Loucy (cell line): ENCODE measurements around the gene TENM4.

Experiments
- H2AFZ ChIP-seq: fragments of 200-600 bp; sonication (generic); 2 replicates; pipeline ENCODE4 v1.6.0; 2016; ENCODE audit warnings: antibody characterized with exemption, mild to moderate bottlenecking, low read length, moderate library complexity
- H3F3A ChIP-seq: fragments of 200-600 bp; 2 replicates; pipeline ENCODE4 v1.6.0; 2016; ENCODE audit warnings: antibody characterized with exemption, low read depth, mild to moderate bottlenecking
- H3K27me3 ChIP-seq: fragments of 200-600 bp; sonication (generic); 2 replicates; pipeline ENCODE4 v1.6.1; 2014; ENCODE audit warnings: low read length, mild to moderate bottlenecking; ENCODE audit not compliant: insufficient read depth, poor library complexity, severe bottlenecking
- H3K36me3 ChIP-seq: fragments of 200-600 bp; sonication (generic); 2 replicates; pipeline ENCODE4 v1.6.1; 2016; ENCODE audit warnings: low read length; ENCODE audit not compliant: insufficient read depth
- H3K4me1 ChIP-seq: fragments of 200-600 bp; sonication (generic); 2 replicates; pipeline ENCODE4 v1.5.1; 2014; ENCODE audit warnings: low read length, mild to moderate bottlenecking; ENCODE audit not compliant: insufficient read depth, poor library complexity, severe bottlenecking
- H3K4me2 ChIP-seq: fragments of 200-600 bp; sonication (generic); 2 replicates; pipeline ENCODE4 v1.6.0; 2014; ENCODE audit warnings: antibody characterized with exemption, low read length, low read depth, mild to moderate bottlenecking; ENCODE audit not compliant: poor library complexity, severe bottlenecking
- H3K4me3 ChIP-seq: fragments of 200-600 bp; sonication (generic); 2 replicates; pipeline ENCODE4 v1.5.1; 2014; ENCODE audit warnings: low read length, mild to moderate bottlenecking, mixed read lengths; ENCODE audit not compliant: poor library complexity, severe bottlenecking
- H3K79me2 ChIP-seq: fragments of 200-600 bp; sonication (generic); 2 replicates; pipeline ENCODE4 v1.6.1; 2014; ENCODE audit warnings: low read length; ENCODE audit not compliant: insufficient read depth
- H3K9ac ChIP-seq: fragments of 200-600 bp; sonication (generic); 2 replicates; pipeline ENCODE4 v1.6.0; 2014; ENCODE audit warnings: mild to moderate bottlenecking, low read depth, low read length, moderate library complexity; ENCODE audit not compliant: poor library complexity, severe bottlenecking
- H3K9me2 ChIP-seq: fragments of 200-600 bp; sonication (generic); replicated peaks from 2 replicates; pipeline ENCODE4 v1.6.1; 2016; ENCODE audit warnings: low read depth, low read length, mixed read lengths
- H3K9me3 ChIP-seq: fragments of 200-600 bp; sonication (generic); 2 replicates; pipeline ENCODE4 v1.6.1; 2014; ENCODE audit warnings: mild to moderate bottlenecking, antibody characterized with exemption, low read length, low read depth; ENCODE audit not compliant: insufficient read depth
- H4K20me1 ChIP-seq: fragments of 200-600 bp; sonication (generic); 2 replicates; pipeline ENCODE4 v1.6.0; 2014; ENCODE audit warnings: antibody characterized with exemption, low read length, mild to moderate bottlenecking; ENCODE audit not compliant: insufficient read depth, poor library complexity, severe bottlenecking
- CTCF ChIP-seq: fragments of 200-600 bp; sonication (generic); conservative IDR thresholded peaks from 2 replicates; pipeline ENCODE4 v1.5.1; 2014; ENCODE audit warnings: mild to moderate bottlenecking, antibody characterized with exemption, low read length
- EZH2phosphoT487 ChIP-seq: fragments of 200-600 bp; IDR thresholded peaks from 2 replicates; pipeline ENCODE4 v1.6.1; 2018; ENCODE audit warnings: antibody characterized with exemption, mild to moderate bottlenecking, moderate library complexity, borderline replicate concordance

Gene TENM4

DNA sequence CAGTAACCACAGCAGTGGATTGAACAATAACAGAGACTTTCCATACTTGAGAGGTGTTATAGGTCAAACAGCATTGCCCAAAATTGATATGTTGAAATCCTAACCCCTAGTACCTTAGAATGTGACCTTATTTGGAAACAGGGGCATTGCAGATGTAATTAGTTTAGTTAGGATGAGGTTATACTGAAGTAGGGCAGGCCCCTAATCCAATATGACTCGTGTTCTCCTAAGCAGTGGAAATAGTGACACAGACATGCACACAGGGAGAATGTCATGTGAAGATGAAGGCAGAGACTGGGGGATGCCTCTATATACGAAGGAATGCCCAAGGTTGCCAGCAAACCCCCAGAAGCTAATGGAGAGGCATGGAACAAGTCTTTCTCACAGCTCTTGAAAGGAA, 270.5 kb downstream of the TENM4 start:
- H3K4me2 ChIP-seq = no peak overlapping the region
- H3K4me1 ChIP-seq = no peaks in the 10 kb centered on the region
- H2AFZ ChIP-seq = no peak overlapping the region
- H3F3A ChIP-seq = no peaks in the 10 kb centered on the region
- no peaks in the 10 kb centered on the region for H3K9me3 ChIP-seq
- no peak for TF ChIP-seq CTCF
- no peak for TF ChIP-seq EZH2phosphoT487
- H3K79me2 ChIP-seq = no peaks in the 10 kb centered on the region
- H3K9me2 ChIP-seq = no peaks in the 10 kb centered on the region
- no peaks in the 10 kb centered on the region for H3K36me3 ChIP-seq
- H3K4me3 ChIP-seq = no peak overlapping the region
- no peaks in the 10 kb centered on the region for H4K20me1 ChIP-seq
- H3K9ac ChIP-seq = no peak overlapping the region
- H3K27me3 ChIP-seq = no peaks in the 10 kb centered on the region

DNA sequence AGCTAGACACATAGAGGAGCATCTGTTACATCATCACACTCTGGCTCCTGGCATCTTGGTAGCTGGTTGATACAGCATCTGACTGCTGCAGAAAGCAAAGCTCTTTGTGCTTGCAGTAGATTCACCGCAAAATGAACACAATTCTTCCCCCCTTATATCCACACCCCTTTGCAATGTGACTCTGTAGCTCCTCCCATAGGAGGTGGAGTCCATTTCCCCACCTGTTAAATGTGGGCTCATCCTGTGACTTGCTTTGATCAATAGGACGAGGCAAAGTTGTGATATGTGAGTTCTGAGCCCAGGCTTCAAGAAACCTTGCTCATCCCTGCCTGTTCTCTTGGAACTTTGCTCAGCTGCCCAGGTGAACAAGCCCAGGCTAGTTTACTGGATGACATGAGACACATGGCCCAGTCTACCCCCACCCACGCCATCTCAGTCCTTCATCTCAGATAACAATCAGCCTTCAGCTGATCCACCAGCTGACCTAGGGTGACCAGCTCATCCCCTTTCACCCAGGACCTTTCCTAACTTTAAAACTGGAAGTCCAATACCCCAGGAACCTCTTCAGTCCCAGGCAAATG, 272.2 kb downstream of the TENM4 start:
- no peaks in the 10 kb centered on the region for H3K9me3 ChIP-seq
- H3K9me2 ChIP-seq = no peaks in the 10 kb centered on the region
- no peak overlapping the region for H3K4me3 ChIP-seq
- no peaks in the 10 kb centered on the region for H3K27me3 ChIP-seq
- no peak overlapping the region for H3K4me2 ChIP-seq
- H3K36me3 ChIP-seq = no peaks in the 10 kb centered on the region
- H2AFZ ChIP-seq = no peak overlapping the region
- H4K20me1 ChIP-seq = no peaks in the 10 kb centered on the region
- no peak overlapping the region for H3K9ac ChIP-seq
- H3K4me1 ChIP-seq = no peaks in the 10 kb centered on the region
- no peaks in the 10 kb centered on the region for H3K79me2 ChIP-seq
- TF ChIP-seq CTCF = no peak
- no peak for TF ChIP-seq EZH2phosphoT487
- H3F3A ChIP-seq = no peaks in the 10 kb centered on the region

DNA sequence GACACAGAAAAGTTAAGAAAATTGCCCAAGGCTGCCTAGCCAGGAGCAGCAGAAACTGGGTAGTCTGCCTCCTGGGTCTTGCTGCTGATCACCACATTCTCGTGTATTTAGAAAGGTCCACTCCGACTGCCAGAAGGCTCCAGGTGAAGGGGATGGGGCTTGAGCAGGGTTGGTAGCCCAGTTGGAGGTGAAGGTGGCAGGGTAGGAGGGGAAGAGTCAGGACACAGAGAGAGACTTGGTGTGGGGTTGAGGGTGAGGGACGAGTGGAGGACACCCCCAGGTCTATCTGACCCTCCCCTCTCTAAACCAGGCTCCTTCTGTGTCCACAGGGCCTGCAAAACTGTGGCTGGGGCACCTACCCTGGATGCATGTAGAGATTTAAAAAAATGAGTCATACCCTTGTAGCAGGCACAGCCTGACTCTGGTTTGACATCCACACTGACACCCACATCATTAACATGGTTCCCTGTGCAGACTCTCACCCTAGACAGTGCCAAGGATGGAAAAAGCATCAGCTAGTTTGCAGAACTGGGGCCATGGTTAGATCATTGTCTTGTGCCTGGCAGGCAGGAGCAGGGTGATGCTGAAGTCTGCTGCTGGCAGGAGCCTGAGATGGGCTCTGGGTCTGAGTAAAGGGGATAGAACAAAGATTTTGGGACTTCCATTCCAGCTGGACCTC, 273.2 kb downstream of the TENM4 start:
- Histone ChIP-seq H3K4me3 (no peak overlapping the region), H3K27me3 (no peaks in the 10 kb centered on the region), H3K9me3 (no peaks in the 10 kb centered on the region), H3K4me2 (no peak overlapping the region), H3K9ac (no peak overlapping the region), H3K4me1 (no peaks in the 10 kb centered on the region), H2AFZ (no peak overlapping the region), H4K20me1 (no peaks in the 10 kb centered on the region), H3K36me3 (no peaks in the 10 kb centered on the region), H3K79me2 (no peaks in the 10 kb centered on the region), H3F3A (no peaks in the 10 kb centered on the region), H3K9me2 (no peaks in the 10 kb centered on the region)
- no peak for TF ChIP-seq CTCF
- TF ChIP-seq EZH2phosphoT487 = no peak
